Measurements from ENCODE around the gene COPZ2.
A peak's percentile ranks its signal among the peaks of the same experiment; 100 is the strongest.
"Not testable (repeated sequence)": the region's sequence is repeated elsewhere in the genome, so short reads cannot be mapped to it uniquely, and the experiment has no call there.

COPZ2 gene

GRCh38 chr17:48037036-48037837, at the start of gene COPZ2:
COPZ2 (minus strand) TSS chr17:48037797; CDS start chr17:48037777, 20 bp downstream.
- DNase-seq, result no peak

GRCh38 chr17:48084932-48085331, 47.3 kb upstream of the COPZ2 start:
- DNase-seq, result no peak

- no peak for DNase-seq
Measured at GRCh38 chr17:48081858-48082257, 44.3 kb upstream of the COPZ2 start.

GRCh38 chr17:48077152-48077551, 39.6 kb upstream of the COPZ2 start:
- not testable (repeated sequence) for DNase-seq

GRCh38 chr17:48074322-48075081, 36.9 kb upstream of the COPZ2 start:
- peak; percentile 59 for DNase-seq

- DNase-seq, result not testable (repeated sequence)
Measured at GRCh38 chr17:48073566-48074094, 36.0 kb upstream of the COPZ2 start.

GRCh38 chr17:48072811-48073210, 35.2 kb upstream of the COPZ2 start:
- DNase-seq, result not testable (repeated sequence)

GRCh38 chr17:48071654-48072053, 34.1 kb upstream of the COPZ2 start:
- DNase-seq, result no peak

GRCh38 chr17:48070195-48070594, 32.6 kb upstream of the COPZ2 start:
- no peak for DNase-seq

- DNase-seq, result no peak
Measured at GRCh38 chr17:48068491-48068961, 30.9 kb upstream of the COPZ2 start.

- not testable (repeated sequence) for DNase-seq
Measured at GRCh38 chr17:48067808-48068207, 30.2 kb upstream of the COPZ2 start.

GRCh38 chr17:48067245-48067644, 29.6 kb upstream of the COPZ2 start:
- DNase-seq, result no peak

- DNase-seq, result no peak
Measured at GRCh38 chr17:48066656-48067055, 29.1 kb upstream of the COPZ2 start.

GRCh38 chr17:48066192-48066591, 28.6 kb upstream of the COPZ2 start:
- DNase-seq, result no peak

- DNase-seq, result no peak
Measured at GRCh38 chr17:48064638-48065037, 27.0 kb upstream of the COPZ2 start.

GRCh38 chr17:48062273-48062672, 24.7 kb upstream of the COPZ2 start:
- DNase-seq, result no peak

- no peak for DNase-seq
Measured at GRCh38 chr17:48060249-48060648, 22.7 kb upstream of the COPZ2 start.

GRCh38 chr17:48059125-48059668, 21.6 kb upstream of the COPZ2 start:
- no peak for DNase-seq

- no peak for DNase-seq
Measured at GRCh38 chr17:48058393-48059124, 21.0 kb upstream of the COPZ2 start.

GRCh38 chr17:48057626-48058025, 20.0 kb upstream of the COPZ2 start:
- no peak for DNase-seq

GRCh38 chr17:48056879-48057278, 19.3 kb upstream of the COPZ2 start:
- no peak for DNase-seq

GRCh38 chr17:48056246-48056745, 18.7 kb upstream of the COPZ2 start:
- DNase-seq, result no peak
